Fibroblast of pulmonary artery (primary cell): ENCODE data around the gene PLPPR3.
"Not testable (repeated sequence)": the region's sequence is repeated elsewhere in the genome, so short reads cannot be mapped to it uniquely, and the experiment has no call there.

Experiments
- DNase-seq: peaks from one replicate; pipeline ENCODE4 v3.0.0-alpha.2; 2010; ENCODE audit warnings: low read depth
- H3K4me3 ChIP-seq: replicated peaks from 2 replicates; pipeline ENCODE4 v1.5.1; 2011; ENCODE audit warnings: low read depth, mild to moderate bottlenecking, control low read depth, low read length, moderate library complexity
- CTCF ChIP-seq: IDR thresholded peaks from 2 replicates; pipeline ENCODE4 v1.5.1; 2011; ENCODE audit warnings: mild to moderate bottlenecking, control low read depth, low read length, inconsistent platforms; ENCODE audit errors: missing control alignments

Gene PLPPR3

GRCh38 chr19:852136-853013 is 30.6 kb upstream of the PLPPR3 start, which contains the start of gene ELANE:
Gene ELANE, plus strand, starts transcription at chr19:852303. Its CDS starts 26 bp downstream, at chr19:852329.
- no peak within 1 kb of the TSS for H3K4me3 ChIP-seq
- no peak for DNase-seq
- TF ChIP-seq CTCF, result no peak

GRCh38 chr19:850979-851335 is 29.2 kb upstream of the PLPPR3 start:
- DNase-seq, result no peak
- TF ChIP-seq CTCF, result no peak
- H3K4me3 ChIP-seq, result peak overlapping the region; percentile 22

- TF ChIP-seq CTCF, result no peak
- DNase-seq, result peak; percentile 98
- H3K4me3 ChIP-seq, result peak overlapping the region; percentile 22
These were observed 28.6 kb upstream of the PLPPR3 start for GRCh38 chr19:850221-850978.

GRCh38 chr19:849195-849594 is 27.4 kb upstream of the PLPPR3 start:
- DNase-seq, H3K4me3 ChIP-seq: not testable (repeated sequence)

- no peak overlapping the region for H3K4me3 ChIP-seq
- no peak for DNase-seq
- no peak for TF ChIP-seq CTCF
These were observed 26.7 kb upstream of the PLPPR3 start for GRCh38 chr19:848386-848921.

- DNase-seq, result no peak
- H3K4me3 ChIP-seq, result no peak overlapping the region
- TF ChIP-seq CTCF, result no peak
These were observed 24.2 kb upstream of the PLPPR3 start for GRCh38 chr19:845707-846521.
